HepG2 (cell line): ENCODE data around the gene SIN3A. TPM values are rescaled to one million over a fixed set of nuclear protein-coding genes. Genes with fewer than 3 reads are reported as not detected.

Source experiments
- ATAC-seq: fragments of 200-7000 bp; cut with Tn5 transposase; 3 replicates; pipeline ENCODE4 v1.9.1; 2020; ENCODE audit warnings: mild to moderate bottlenecking, moderate library complexity
- BruUV-seq: library from RNA; stranded (reverse); fragments of 400-500 nt; replicated peaks from 2 replicates; lab custom pipeline; 2021; lab: Mats Ljungman, UMichigan
- CTCF ChIA-PET: fragments of 300-600 bp; formaldehyde crosslinking; extraction: SDS; loops from one replicate; lab custom pipeline; 2021; ENCODE audit warnings: low total read pairs, inconsistent platforms, low intra/inter-chr PET ratio; lab: Yijun Ruan, JAX
- POLR2A ChIA-PET: fragments of 350-600 bp; sonication (Branson Sonifier 250); formaldehyde crosslinking; loops from one replicate; lab custom pipeline; 2020; ENCODE audit warnings: antibody characterized with exemption, inconsistent platforms; lab: Yijun Ruan, JAX
- DNase-seq: peaks from one replicate; pipeline ENCODE4 v3.0.0-alpha.2; 2015; ENCODE audit warnings: low spot score
- FAIRE-seq: peaks from 3 replicates; lab custom pipeline; 2011; peaks lifted over from hg19 to GRCh38; lab: Jason Lieb, UNC
- H2AFZ ChIP-seq: one replicate; pipeline ENCODE4 v1.6.1; 2011; ENCODE audit warnings: low read length, inconsistent platforms
- H3K27ac ChIP-seq: fragments of 300-600 bp; 3 replicates; pipeline ENCODE4 v1.8.0; 2011; ENCODE audit warnings: mixed run types, mild to moderate bottlenecking, mixed read lengths, low read length, inconsistent platforms; ENCODE audit not compliant: insufficient read depth; ENCODE audit errors: extremely low read length
- H3K27me3 ChIP-seq, 2 experiments: fragments of 200-600 bp in 1 of 2; 2 replicates in 1 of 2; 3 replicates in 1 of 2; pipeline versions ENCODE4 v1.6.0 to v1.8.0; 2011; ENCODE audit warnings: low read length in 2 of 2, mild to moderate bottlenecking in 2 of 2, moderate library complexity in 2 of 2, inconsistent platforms in 1 of 2; ENCODE audit not compliant: insufficient read depth in 2 of 2, control insufficient read depth in 1 of 2
- H3K36me3 ChIP-seq, 2 experiments: fragments of 200-600 bp in 1 of 2; replicated peaks in 1 of 2; 2 replicates in 1 of 2; 3 replicates in 1 of 2; pipeline versions ENCODE4 v1.5.1 to v1.8.0; 2011; ENCODE audit warnings: low read length in 2 of 2, inconsistent platforms in 1 of 2; ENCODE audit not compliant: insufficient read depth in 2 of 2, control insufficient read depth in 1 of 2
- H3K4me1 ChIP-seq: 2 replicates; pipeline ENCODE4 v1.5.1; 2012; ENCODE audit warnings: low read length, inconsistent platforms; ENCODE audit not compliant: insufficient read depth
- H3K4me2 ChIP-seq: 2 replicates; pipeline ENCODE4 v1.6.0; 2011; ENCODE audit warnings: low read depth, low read length, inconsistent platforms
- H3K4me3 ChIP-seq, 3 experiments: fragments of 200-600 bp in 1 of 3; sonication (generic), shearing (Covaris generic) in 1 of 3; replicated peaks in 1 of 3; 2 replicates each; pipeline ENCODE4 v1.5.1; 2011 to 2016; ENCODE audit warnings: low read length in 3 of 3, inconsistent platforms in 2 of 3, low read depth in 2 of 3, mild to moderate bottlenecking in 2 of 3, control low read depth in 1 of 3, mixed read lengths in 1 of 3; ENCODE audit not compliant: insufficient read depth in 1 of 3
- H3K79me2 ChIP-seq: one replicate; pipeline ENCODE4 v1.6.1; 2011; ENCODE audit warnings: low read length, inconsistent platforms; ENCODE audit not compliant: insufficient read depth
- H3K9ac ChIP-seq: 2 replicates; pipeline ENCODE4 v1.6.0; 2011; ENCODE audit warnings: mild to moderate bottlenecking, low read depth, low read length, inconsistent platforms; ENCODE audit not compliant: insufficient read depth
- H3K9me3 ChIP-seq: 2 replicates; pipeline ENCODE4 v1.5.1; 2012; ENCODE audit warnings: mild to moderate bottlenecking, low read length
- H4K20me1 ChIP-seq: 2 replicates; pipeline ENCODE4 v1.6.0; 2011; ENCODE audit warnings: inconsistent platforms, mild to moderate bottlenecking, low read length, moderate library complexity; ENCODE audit not compliant: insufficient read depth
- AGO2 ChIP-seq: fragments of 200-400 bp; formaldehyde crosslinking; optimal IDR thresholded peaks from 2 replicates; pipeline ENCODE3; 2017; ENCODE audit warnings: mild to moderate bottlenecking, low read depth, low read length, moderate library complexity
- ATF3 ChIP-seq: sonication (generic); formaldehyde crosslinking; IDR thresholded peaks from 2 replicates; pipeline ENCODE4 v1.4.0; 2020; ENCODE audit warnings: missing genetic modification reagents
- MAFF ChIP-seq: IDR thresholded peaks from 2 replicates; pipeline ENCODE4 v1.6.1; 2011; ENCODE audit warnings: low read depth, low read length, improper control_type of control experiment
- MAFK ChIP-seq, 2 experiments: IDR thresholded peaks in 1 of 2; conservative IDR thresholded peaks in 1 of 2; 2 replicates each; pipeline ENCODE4 v1.6.1; 2011; ENCODE audit warnings: improper control_type of control experiment in 2 of 2, low read length in 2 of 2
- SALL1 ChIP-seq: sonication (generic); formaldehyde crosslinking; IDR thresholded peaks from 2 replicates; pipeline ENCODE4 v1.8.0; 2022; ENCODE audit warnings: mild to moderate bottlenecking, missing genetic modification reagents
- ZNF44 ChIP-seq: sonication (generic); formaldehyde crosslinking; IDR thresholded peaks from 2 replicates; pipeline ENCODE4 v1.5.1; 2020; ENCODE audit warnings: mild to moderate bottlenecking, missing genetic modification reagents
- ZNF503 ChIP-seq: sonication (generic); formaldehyde crosslinking; IDR thresholded peaks from 2 replicates; pipeline ENCODE4 v1.4.0; 2020; ENCODE audit warnings: missing genetic modification reagents
- ZNF607 ChIP-seq: sonication (generic); formaldehyde crosslinking; IDR thresholded peaks from 2 replicates; pipeline ENCODE4 v1.5.1; 2020; ENCODE audit warnings: missing genetic modification reagents, mild to moderate bottlenecking, borderline replicate concordance
- ZNF616 ChIP-seq: sonication (generic); formaldehyde crosslinking; IDR thresholded peaks from 2 replicates; pipeline ENCODE4 v1.5.0; 2020; ENCODE audit warnings: low read depth, mild to moderate bottlenecking, missing genetic modification reagents
- WGBS: methylation state at CpG from one replicate; pipeline ENCODE4 v1.1.6; 2017; ENCODE audit warnings: low lambda C conversion rate; 5-methylcytosine and 5-hydroxymethylcytosine counted together
- in situ Hi-C: cut with HindIII; loops from 2 replicates; pipeline ENCODE4 v1.10.0; 2017; ENCODE audit warnings: low pct_unique_long_range_greater_than_20kb; ENCODE audit not compliant: extremely low pct_ligation_motif_present
- intact Hi-C: fragments of 100-400 bp; cut with micrococcal nuclease; formaldehyde crosslinking; loops from one replicate; pipeline ENCODE4 v1.10.0; 2022; ENCODE audit not compliant: unreplicated experiment
- polyA plus RNA-seq, 8 experiments: library from polyadenylated mRNA; depleted of rRNA in 3 of 8; stranded (reverse) in 7 of 8; unstranded in 1 of 8; fragments of >200 nt; fragmentation: Illumina TruSeq in 4 of 8; extraction: Trizol in 4 of 8; gene quantifications; 2 replicates each; pipeline versions ENCODE4 v1.2.1 to v1.2.3, GENCODE V29; 2011 to 2016; ENCODE audit warnings: low read depth in 4 of 8, missing spikeins in 1 of 8, mixed read lengths in 1 of 8; ENCODE audit not compliant: insufficient read depth in 1 of 8
- total RNA-seq, 5 experiments: library from RNA; depleted of rRNA; stranded (reverse); fragments of >200 nt; fragmentation: Illumina TruSeq; extraction: Trizol; gene quantifications; 2 replicates each; pipeline ENCODE4 v1.2.3, GENCODE V29; 2016; ENCODE audit warnings: low read depth in 1 of 5

SIN3A gene
- total and polyA plus RNA-seq, 2 of the 13 experiments (the other 11 are each of a cell fraction or from before 2014, with no cell fraction given) = 16.1 to 28.1 TPM

- CTCF ChIA-PET = no interaction called here
- Histone ChIP-seq H3K9me3 (no peaks in the 10 kb centered on the region), H4K20me1 (peaks cover 6% of the 10 kb centered on the region), H3K27ac (no peak overlapping the region), H3K36me3 (peaks cover 11 to 43% of the 10 kb centered on the region in 2 experiments), H3K4me2 (no peak overlapping the region), H3K4me1 (no peaks in the 10 kb centered on the region), H3K9ac (no peak overlapping the region), H3K27me3 (no peaks in the 10 kb centered on the region), H3K4me3 (no peak overlapping the region), H3K79me2 (peaks cover 49% of the 10 kb centered on the region), H2AFZ (no peak overlapping the region)
- intact Hi-C loops = no loop called here
- POLR2A ChIA-PET = no interaction called here
- in situ Hi-C loops = no loop called here
- 89% methylated on average over 1 of the region's 1 CpG for WGBS
- ATAC-seq (no peak), FAIRE-seq (no peak), DNase-seq (no peak)
- BruUV-seq = no TSS peak
- no peak for TF ChIP-seq ZNF503
- TF ChIP-seq ZNF616 (CRISPR knock-in tag) = no peak
- 0 out of 2 replicates have a peak, but pooled peaks have one; percentile 2 for TF ChIP-seq MAFF
- no peak for TF ChIP-seq ATF3
- TF ChIP-seq AGO2 = no peak
- no peak for TF ChIP-seq ZNF607
- no peak for TF ChIP-seq ZNF44 (CRISPR knock-in tag)
- TF ChIP-seq SALL1 (CRISPR knock-in tag) = no peak
- TF ChIP-seq MAFK (conservative IDR thresholded peaks at IDR 0.05 in 1 of 2, IDR thresholded peaks at IDR 0.05 in 1 of 2; ENCODE audit: low read length in 2 of 2) = peak in 1 of 2 experiments; percentile 16; a peak in 1 of 4 replicates
Observed at GRCh38 chr15:75431682-75432081, 19.8 kb downstream of the SIN3A start.
